Mucosa of descending colon (tissue), 3 donors: ENCODE measurements around the gene CCDC112. TPM values are rescaled to one million over a fixed set of nuclear protein-coding genes. Genes with fewer than 3 reads are reported as not detected.

ENCODE experiments used
- ATAC-seq: fragments of 200-7000 bp; cut with Tn5 transposase; one replicate; pipeline ENCODE4 v1.9.1; 2020; ENCODE audit warnings: mild to moderate bottlenecking, moderate library complexity
- DNase-seq, 3 donors: peaks; one replicate each; pipeline ENCODE4 v3.0.0-alpha.2; 2020
- H3K36me3 ChIP-seq: fragments of 200-600 bp; one replicate; pipeline ENCODE4 v1.8.0; 2021; ENCODE audit warnings: low read depth, mild to moderate bottlenecking
- H3K4me1 ChIP-seq: fragments of 200-600 bp; one replicate; pipeline ENCODE4 v1.8.0; 2021; ENCODE audit warnings: low read depth, mild to moderate bottlenecking
- H3K4me3 ChIP-seq: fragments of 200-600 bp; one replicate; pipeline ENCODE4 v1.8.0; 2021; ENCODE audit warnings: mild to moderate bottlenecking
- H3K9me3 ChIP-seq: fragments of 200-600 bp; one replicate; pipeline ENCODE4 v1.8.0; 2021; ENCODE audit warnings: mild to moderate bottlenecking
- intact Hi-C, 2 donors: fragments of 100-400 bp; cut with DNase I in 1 of 2; cut with micrococcal nuclease in 1 of 2; formaldehyde crosslinking; loops; one replicate each; pipeline versions ENCODE4 v1.11.0 to v1.11.1; 2022; cut with DNase I, micrococcal nuclease
- total RNA-seq, 3 donors: library from RNA; stranded (reverse); fragmentation: NEBNext Ultra II Directional in 2 of 3; extraction: Animal tissue kit (Norgen Biotek cat#: 25700) in 2 of 3; gene quantifications; one replicate each; pipeline versions ENCODE4 v1.2.1 to v1.2.4, GENCODE V29; 2021 to 2023
- TF ChIP-seq, protein P1 (sequence below): fragments of 200-600 bp; IDR thresholded peaks from one replicate; pipeline ENCODE4 v1.8.0; 2022; ENCODE audit warnings: antibody characterized with exemption, mild to moderate bottlenecking
- donor health status: DM: no; HTN: no; CAD: no; lungs with moderate emphysema.
- donor health status: DM: no; HTN: no; CAD: no.
- donor health status: DM: no; HTN: yes; CAD: no.

Gene CCDC112
- total RNA-seq, 3 donors from 2014 or later: 9.1 to 11.5 (median 9.2) TPM

DNA sequence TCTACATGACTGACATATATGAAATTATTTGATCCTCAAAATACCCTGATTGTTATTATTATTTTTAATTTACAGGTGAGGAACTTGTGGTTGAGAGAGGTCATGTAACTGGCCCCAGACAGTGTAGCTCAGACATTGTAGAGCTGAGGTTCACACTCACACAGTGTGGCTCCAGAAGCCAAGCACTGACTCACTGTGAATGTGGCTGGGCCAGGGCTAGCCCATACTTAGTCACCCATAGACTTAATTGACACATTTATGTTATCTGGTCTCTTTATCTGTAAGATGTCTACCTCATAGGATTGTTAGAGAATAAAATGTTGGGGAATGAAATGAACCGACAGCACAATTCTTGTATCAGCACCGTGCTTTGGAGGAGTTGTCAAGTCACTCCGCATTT lies 24.9 kb upstream of the CCDC112 start:
- TF ChIP-seq, protein P1, sequence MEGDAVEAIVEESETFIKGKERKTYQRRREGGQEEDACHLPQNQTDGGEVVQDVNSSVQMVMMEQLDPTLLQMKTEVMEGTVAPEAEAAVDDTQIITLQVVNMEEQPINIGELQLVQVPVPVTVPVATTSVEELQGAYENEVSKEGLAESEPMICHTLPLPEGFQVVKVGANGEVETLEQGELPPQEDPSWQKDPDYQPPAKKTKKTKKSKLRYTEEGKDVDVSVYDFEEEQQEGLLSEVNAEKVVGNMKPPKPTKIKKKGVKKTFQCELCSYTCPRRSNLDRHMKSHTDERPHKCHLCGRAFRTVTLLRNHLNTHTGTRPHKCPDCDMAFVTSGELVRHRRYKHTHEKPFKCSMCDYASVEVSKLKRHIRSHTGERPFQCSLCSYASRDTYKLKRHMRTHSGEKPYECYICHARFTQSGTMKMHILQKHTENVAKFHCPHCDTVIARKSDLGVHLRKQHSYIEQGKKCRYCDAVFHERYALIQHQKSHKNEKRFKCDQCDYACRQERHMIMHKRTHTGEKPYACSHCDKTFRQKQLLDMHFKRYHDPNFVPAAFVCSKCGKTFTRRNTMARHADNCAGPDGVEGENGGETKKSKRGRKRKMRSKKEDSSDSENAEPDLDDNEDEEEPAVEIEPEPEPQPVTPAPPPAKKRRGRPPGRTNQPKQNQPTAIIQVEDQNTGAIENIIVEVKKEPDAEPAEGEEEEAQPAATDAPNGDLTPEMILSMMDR: no peak
- ATAC-seq (no peak), DNase-seq (no peak)
- no peak overlapping the region for H3K4me3 ChIP-seq
- H3K9me3 ChIP-seq: no peaks in the 10 kb centered on the region
- H3K4me1 ChIP-seq: no peaks in the 10 kb centered on the region
- intact Hi-C loops: no loop called here
- no peaks in the 10 kb centered on the region for H3K36me3 ChIP-seq

DNA sequence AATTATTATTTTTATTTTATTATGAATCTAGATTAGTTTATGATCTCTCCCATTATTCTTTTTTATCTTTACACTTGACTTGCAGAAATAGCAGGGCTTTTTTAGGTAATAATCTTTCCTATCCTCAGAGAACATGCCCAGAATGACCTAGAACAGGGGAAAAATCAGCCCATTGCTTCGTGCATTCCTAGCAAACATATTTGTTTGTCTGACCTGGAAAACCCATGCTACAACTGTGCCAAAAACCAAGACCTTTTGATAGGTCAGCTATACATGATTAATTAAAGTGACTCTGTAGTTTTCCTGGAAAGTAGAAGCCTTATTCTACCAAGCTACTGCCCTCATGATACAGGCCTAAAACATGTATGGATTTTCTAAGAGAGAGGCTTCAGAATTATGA lies 24.1 kb upstream of the CCDC112 start:
- TF ChIP-seq, protein P1: no peak
- Histone ChIP-seq H3K4me3 (no peak overlapping the region), H3K36me3 (no peaks in the 10 kb centered on the region), H3K9me3 (no peaks in the 10 kb centered on the region), H3K4me1 (no peaks in the 10 kb centered on the region)
- ATAC-seq: no peak
- intact Hi-C loops: no loop called here
- no peak for DNase-seq

DNA sequence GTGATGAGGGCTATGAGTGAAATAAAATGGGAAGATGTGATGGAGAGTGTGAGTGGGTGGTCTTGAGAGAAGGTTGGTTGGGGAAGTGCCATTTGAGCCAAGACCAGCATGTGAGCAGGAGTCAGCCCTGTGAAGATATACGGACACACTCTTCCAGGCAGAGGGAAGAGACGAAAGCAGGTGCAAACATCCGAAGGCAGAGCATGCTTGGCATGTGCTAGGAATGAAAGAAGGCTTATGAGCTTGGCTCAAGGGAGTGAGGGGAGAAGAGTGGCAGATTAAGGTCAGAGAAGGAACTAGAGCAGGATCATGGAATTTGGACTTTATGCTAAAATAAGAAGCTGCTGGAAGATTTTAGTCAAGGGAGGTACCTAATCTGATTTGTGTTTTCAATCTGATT lies 23.6 kb upstream of the CCDC112 start:
- no peaks in the 10 kb centered on the region for H3K9me3 ChIP-seq
- DNase-seq (no peak), ATAC-seq (no peak)
- TF ChIP-seq, protein P1: no peak
- no peaks in the 10 kb centered on the region for H3K36me3 ChIP-seq
- no peaks in the 10 kb centered on the region for H3K4me1 ChIP-seq
- no peak overlapping the region for H3K4me3 ChIP-seq
- intact Hi-C loops: no loop called here

DNA sequence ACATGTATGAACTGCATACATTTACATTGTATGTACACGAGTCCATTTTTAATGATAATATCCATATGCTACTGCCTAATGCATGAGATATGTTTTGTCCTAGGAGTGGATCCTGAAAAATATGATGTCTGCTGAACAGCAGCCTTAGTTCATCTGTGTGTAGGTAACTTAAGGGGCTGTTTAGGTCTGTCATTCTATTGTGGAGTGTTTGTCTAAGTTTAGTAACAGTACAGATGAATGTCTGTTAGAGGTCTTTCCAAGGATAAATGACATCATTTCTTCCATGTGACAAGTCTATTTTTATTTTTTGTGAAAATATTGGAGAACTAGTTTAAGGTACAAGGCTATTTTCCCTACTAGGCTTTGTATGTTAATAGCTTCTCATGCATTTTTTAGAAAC lies 22.6 kb upstream of the CCDC112 start:
- no peaks in the 10 kb centered on the region for H3K4me1 ChIP-seq
- H3K36me3 ChIP-seq: no peaks in the 10 kb centered on the region
- intact Hi-C loops: no loop called here
- no peak overlapping the region for H3K4me3 ChIP-seq
- TF ChIP-seq, protein P1: no peak
- H3K9me3 ChIP-seq: no peaks in the 10 kb centered on the region
- ATAC-seq (no peak), DNase-seq (no peak)

DNA sequence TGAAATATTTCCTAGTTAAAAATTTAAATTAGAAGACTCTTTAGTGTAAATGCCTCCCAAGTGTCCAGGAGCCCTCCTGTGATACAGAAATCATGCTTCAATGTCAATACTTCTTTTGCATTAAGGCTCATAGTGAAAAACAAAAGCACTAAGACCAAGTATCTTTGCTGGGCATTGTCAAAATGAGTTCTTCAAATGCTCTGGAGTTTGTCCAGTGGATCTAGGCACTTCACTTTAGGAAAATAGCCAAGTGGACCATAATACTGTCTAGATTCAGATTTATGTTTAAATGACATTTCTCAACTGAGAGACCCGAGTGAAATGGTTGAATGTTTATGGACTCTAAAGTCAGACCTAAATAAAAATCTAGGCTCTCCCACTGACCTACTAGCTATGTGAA lies 21.3 kb upstream of the CCDC112 start:
- Histone ChIP-seq H3K9me3 (no peaks in the 10 kb centered on the region), H3K4me1 (no peaks in the 10 kb centered on the region), H3K36me3 (no peaks in the 10 kb centered on the region), H3K4me3 (no peak overlapping the region)
- DNase-seq: no peak
- ATAC-seq: no peak
- TF ChIP-seq, protein P1: no peak
- intact Hi-C loops: no loop called here

DNA sequence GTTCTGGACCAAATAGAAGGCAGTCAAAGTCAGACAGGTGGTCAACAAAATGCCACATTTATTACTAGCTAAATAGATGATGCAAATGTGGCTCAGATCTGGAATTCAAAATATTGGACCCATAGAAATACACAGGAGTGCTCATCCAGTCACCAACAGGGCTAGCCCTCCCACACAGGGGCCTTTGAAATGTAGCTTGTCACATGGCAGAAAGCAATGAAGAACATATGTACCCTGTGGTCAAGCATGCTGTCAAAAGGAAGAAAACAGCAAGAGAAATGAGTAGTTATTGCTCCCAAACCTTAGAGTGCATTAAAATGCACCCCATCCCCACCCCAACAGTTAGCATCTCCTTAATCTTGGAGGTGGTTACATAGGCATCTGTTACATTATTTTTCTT lies 20.9 kb upstream of the CCDC112 start:
- no peaks in the 10 kb centered on the region for H3K36me3 ChIP-seq
- H3K4me1 ChIP-seq: no peaks in the 10 kb centered on the region
- no peak overlapping the region for H3K4me3 ChIP-seq
- no peak for DNase-seq
- TF ChIP-seq, protein P1: no peak
- no peaks in the 10 kb centered on the region for H3K9me3 ChIP-seq
- intact Hi-C loops: no loop called here
- no peak for ATAC-seq
